Parietal lobe (tissue), 1 donor: Measurements from ENCODE around the gene CMKLR1. TPM values are rescaled to one million over a fixed set of nuclear protein-coding genes. Genes with fewer than 3 reads are reported as not detected.

Source experiments
- total RNA-seq: library from RNA; depleted of rRNA; stranded (reverse); fragments of >200 nt; gene quantifications from one replicate; pipeline ENCODE4 v1.2.3, GENCODE V29; 2014

CMKLR1 gene, protein sequence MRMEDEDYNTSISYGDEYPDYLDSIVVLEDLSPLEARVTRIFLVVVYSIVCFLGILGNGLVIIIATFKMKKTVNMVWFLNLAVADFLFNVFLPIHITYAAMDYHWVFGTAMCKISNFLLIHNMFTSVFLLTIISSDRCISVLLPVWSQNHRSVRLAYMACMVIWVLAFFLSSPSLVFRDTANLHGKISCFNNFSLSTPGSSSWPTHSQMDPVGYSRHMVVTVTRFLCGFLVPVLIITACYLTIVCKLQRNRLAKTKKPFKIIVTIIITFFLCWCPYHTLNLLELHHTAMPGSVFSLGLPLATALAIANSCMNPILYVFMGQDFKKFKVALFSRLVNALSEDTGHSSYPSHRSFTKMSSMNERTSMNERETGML
- 1.3 TPM for total RNA-seq

DNA sequence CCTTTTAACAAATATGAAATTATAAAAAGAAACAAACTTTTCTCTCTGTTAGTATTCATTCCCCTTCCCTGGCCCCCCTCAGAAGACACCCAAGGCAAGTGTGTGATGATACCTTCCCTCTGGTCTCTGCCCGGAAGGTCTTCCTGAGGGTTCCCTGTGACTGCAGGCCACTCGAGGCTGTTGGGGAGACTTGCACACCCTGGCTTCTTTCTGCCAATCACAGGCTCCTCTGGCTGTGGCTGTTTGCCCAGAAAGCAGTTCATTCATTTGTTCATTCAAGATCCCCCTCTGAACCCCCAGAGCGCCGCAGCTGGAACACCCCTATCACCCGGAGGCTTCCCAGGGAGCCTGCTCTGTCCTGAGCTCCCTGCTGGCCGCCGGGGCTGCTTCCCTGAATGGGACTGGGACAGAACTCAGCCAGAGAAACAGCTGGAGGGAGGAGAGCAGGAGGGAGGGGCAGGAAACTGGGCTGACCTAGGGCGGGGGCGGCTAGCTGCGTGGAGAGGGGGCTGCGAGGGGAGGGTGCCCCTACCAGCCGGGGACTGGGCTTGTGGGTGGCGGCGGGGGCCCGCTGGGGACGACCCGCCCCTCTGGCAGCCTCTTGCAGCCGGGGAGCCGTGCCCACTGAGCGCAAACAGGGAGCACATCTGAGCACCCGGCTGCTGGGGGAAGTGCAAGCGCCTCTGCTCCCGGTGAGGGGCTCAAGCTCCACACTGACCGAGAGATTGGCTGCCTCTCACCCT is at the start of gene CMKLR1:
CMKLR1 (minus strand) TSS at position 397 of the 743 bp plus-strand sequence. CDS start 45,720 bp downstream, outside the sequence.

Other genes starting within 250 kb of the CMKLR1 start
- 4.7 TPM for gene WSCD2, start 210.0 kb downstream of the CMKLR1 start, total RNA-seq
- gene FICD, start 176.0 kb upstream of the CMKLR1 start, total RNA-seq: 5.3 TPM
- 129 TPM for gene SART3, start 221.9 kb upstream of the CMKLR1 start, total RNA-seq
- gene ISCU, start 223.3 kb upstream of the CMKLR1 start, total RNA-seq: 45.4 TPM